ENCODE data around the gene IL36G. TPM values are rescaled to one million over a fixed set of nuclear protein-coding genes. Genes with fewer than 3 reads are reported as not detected.

The IL36G gene
- polyA plus RNA-seq, 2 of the 4 experiments (the other 2 are of a cell fraction): 0.16 TPM; not detected in 1

GRCh38 chr2:112980537-112980936 is 2.7 kb downstream of the IL36G start:
- ATAC-seq: no peak
- Histone ChIP-seq H3K4me1 (no peaks in the 10 kb centered on the region), H3K4me2 (no peak overlapping the region), H3K4me3 (no peak overlapping the region), H3K9me3 (no peaks in the 10 kb centered on the region), H3K27ac (no peak overlapping the region)
- CTCF ChIA-PET: interaction anchor here (1.1 kb wide), 2 partner anchors 18 to 21 kb away, joined by 3 to 4 read pairs; no protein-coding TSS in a partner anchor
- no peak for TF ChIP-seq ESRRA (IDR thresholded peaks at IDR 0.05; ENCODE audit: borderline replicate concordance, low read length)
- TF ChIP-seq EHMT2 (IDR thresholded peaks at IDR 0.05; ENCODE audit: low read depth): no peak
- TF ChIP-seq HOXA7 (CRISPR knock-in tag; IDR thresholded peaks at IDR 0.05): no peak
- TF ChIP-seq POLR2A (IDR thresholded peaks at IDR 0.05; ENCODE audit: low read length): no peak
- TF ChIP-seq FOXS1 (CRISPR knock-in tag; IDR thresholded peaks at IDR 0.05): no peak
- no peak for TF ChIP-seq SREBF2 (IDR thresholded peaks at IDR 0.05)
- no peak for TF ChIP-seq KDM5A (IDR thresholded peaks at IDR 0.05)
- TF ChIP-seq ZFP36 (IDR thresholded peaks at IDR 0.05; ENCODE audit: borderline replicate concordance, partially characterized antibody): no peak
- no peak for TF ChIP-seq NPAS2 (CRISPR knock-in tag; IDR thresholded peaks at IDR 0.05; ENCODE audit: borderline replicate concordance)
- no peak for TF ChIP-seq HEYL (CRISPR knock-in tag; IDR thresholded peaks at IDR 0.05)
- TF ChIP-seq, protein P1, sequence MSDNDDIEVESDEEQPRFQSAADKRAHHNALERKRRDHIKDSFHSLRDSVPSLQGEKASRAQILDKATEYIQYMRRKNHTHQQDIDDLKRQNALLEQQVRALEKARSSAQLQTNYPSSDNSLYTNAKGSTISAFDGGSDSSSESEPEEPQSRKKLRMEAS (IDR thresholded peaks at IDR 0.05): no peak
- no peak for TF ChIP-seq ATOH8 (CRISPR knock-in tag; IDR thresholded peaks at IDR 0.05; ENCODE audit: low read depth)
- FAIRE-seq: no peak
- 0% methylated on average over 1 of the region's 1 CpG for WGBS (ENCODE audit: missing lambda C conversion rate)
- POLR2A ChIA-PET: no interaction called here
- no peak for DNase-seq (ENCODE audit: low read depth in 1 of 2, low spot score in 1 of 2)

- POLR2A ChIA-PET: no interaction called here
- TF ChIP-seq, protein P2, sequence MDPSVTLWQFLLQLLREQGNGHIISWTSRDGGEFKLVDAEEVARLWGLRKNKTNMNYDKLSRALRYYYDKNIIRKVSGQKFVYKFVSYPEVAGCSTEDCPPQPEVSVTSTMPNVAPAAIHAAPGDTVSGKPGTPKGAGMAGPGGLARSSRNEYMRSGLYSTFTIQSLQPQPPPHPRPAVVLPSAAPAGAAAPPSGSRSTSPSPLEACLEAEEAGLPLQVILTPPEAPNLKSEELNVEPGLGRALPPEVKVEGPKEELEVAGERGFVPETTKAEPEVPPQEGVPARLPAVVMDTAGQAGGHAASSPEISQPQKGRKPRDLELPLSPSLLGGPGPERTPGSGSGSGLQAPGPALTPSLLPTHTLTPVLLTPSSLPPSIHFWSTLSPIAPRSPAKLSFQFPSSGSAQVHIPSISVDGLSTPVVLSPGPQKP (IDR thresholded peaks at IDR 0.05; ENCODE audit: low read depth, low read length): no peak
- TF ChIP-seq JUNB (IDR thresholded peaks at IDR 0.05) (no peak), PHF8 (IDR thresholded peaks at IDR 0.05; ENCODE audit: borderline replicate concordance, low read depth) (no peak), EHMT2 (IDR thresholded peaks at IDR 0.05; ENCODE audit: low read depth) (no peak), HDAC2 (IDR thresholded peaks at IDR 0.05) (no peak), CBX2 (IDR thresholded peaks at IDR 0.05; ENCODE audit: borderline replicate concordance, low read depth) (no peak), FOSB (CRISPR knock-in tag; IDR thresholded peaks at IDR 0.05) (no peak), RNF2 (IDR thresholded peaks at IDR 0.05; ENCODE audit: borderline replicate concordance, low read depth) (no peak), ZC3H11A (IDR thresholded peaks at IDR 0.05) (no peak), JUN (IDR thresholded peaks at IDR 0.05) (no peak)
- Histone ChIP-seq H3K4me1 (no peaks in the 10 kb centered on the region), H3K4me2 (no peak overlapping the region), H3K27ac (no peak overlapping the region), H3K9me3 (peaks cover 12% of the 10 kb centered on the region; the same call in 2 of the 3 replicates), H3K4me3 (no peak overlapping the region)
- FAIRE-seq (no peak), DNase-seq (ENCODE audit: low read depth in 1 of 2, low spot score in 1 of 2) (no peak), ATAC-seq (no peak)
- 85% methylated on average over 5 of the region's 5 CpGs for WGBS (ENCODE audit: missing lambda C conversion rate)
- CTCF ChIA-PET: interaction anchor here (0.9 to 1.8 kb wide), 2 partner anchors 9 to 44 kb away, joined by 3 to 4 read pairs; no protein-coding TSS in a partner anchor
Observed at GRCh38 chr2:112985090-112985489, 7.3 kb downstream of the IL36G start.

DNA sequence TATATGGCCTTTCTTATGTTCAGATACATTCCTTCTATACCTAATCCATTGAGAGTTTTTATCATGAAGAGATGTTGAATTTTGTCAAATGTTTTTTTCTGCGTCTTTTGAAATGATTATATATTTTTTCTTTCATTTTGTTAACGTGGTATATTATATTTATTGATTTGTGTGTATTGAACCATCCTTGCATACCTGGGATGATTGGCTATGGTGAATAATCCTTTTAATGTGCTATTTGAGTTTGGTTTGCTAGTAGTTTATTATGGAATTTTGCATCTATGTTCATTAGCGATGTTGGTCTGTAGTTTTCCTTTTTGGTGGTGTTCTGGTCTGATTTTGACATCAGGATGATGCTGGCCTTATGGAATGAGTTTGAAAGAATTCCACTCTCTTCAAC is 11.8 kb downstream of the IL36G start:
- ATAC-seq: no peak
- ChIA-PET POLR2A (no interaction called here), CTCF (no interaction called here)
- H3K4me3 ChIP-seq: no peak overlapping the region
- no peaks in the 10 kb centered on the region for H3K4me1 ChIP-seq
- no peak overlapping the region for H3K27ac ChIP-seq
- H3K4me2 ChIP-seq: no peak overlapping the region
- WGBS (ENCODE audit: missing lambda C conversion rate): 3% methylated on average over 3 of the region's 3 CpGs
- no peak for TF ChIP-seq REST (IDR thresholded peaks at IDR 0.05)
- no peak for TF ChIP-seq MAZ (IDR thresholded peaks at IDR 0.05; ENCODE audit: borderline replicate concordance, low read depth, low read length)
- TF ChIP-seq NPAS2 (CRISPR knock-in tag; IDR thresholded peaks at IDR 0.05; ENCODE audit: borderline replicate concordance): no peak
- no peak for TF ChIP-seq ATOH8 (CRISPR knock-in tag; IDR thresholded peaks at IDR 0.05; ENCODE audit: low read depth)
- no peak for TF ChIP-seq PHF8 (IDR thresholded peaks at IDR 0.05; ENCODE audit: borderline replicate concordance, low read depth)
- TF ChIP-seq NFE2L2 (conservative IDR thresholded peaks at IDR 0.05; ENCODE audit: low read length): no peak
- no peak for TF ChIP-seq CEBPB (IDR thresholded peaks at IDR 0.05)
- TF ChIP-seq, protein P3, sequence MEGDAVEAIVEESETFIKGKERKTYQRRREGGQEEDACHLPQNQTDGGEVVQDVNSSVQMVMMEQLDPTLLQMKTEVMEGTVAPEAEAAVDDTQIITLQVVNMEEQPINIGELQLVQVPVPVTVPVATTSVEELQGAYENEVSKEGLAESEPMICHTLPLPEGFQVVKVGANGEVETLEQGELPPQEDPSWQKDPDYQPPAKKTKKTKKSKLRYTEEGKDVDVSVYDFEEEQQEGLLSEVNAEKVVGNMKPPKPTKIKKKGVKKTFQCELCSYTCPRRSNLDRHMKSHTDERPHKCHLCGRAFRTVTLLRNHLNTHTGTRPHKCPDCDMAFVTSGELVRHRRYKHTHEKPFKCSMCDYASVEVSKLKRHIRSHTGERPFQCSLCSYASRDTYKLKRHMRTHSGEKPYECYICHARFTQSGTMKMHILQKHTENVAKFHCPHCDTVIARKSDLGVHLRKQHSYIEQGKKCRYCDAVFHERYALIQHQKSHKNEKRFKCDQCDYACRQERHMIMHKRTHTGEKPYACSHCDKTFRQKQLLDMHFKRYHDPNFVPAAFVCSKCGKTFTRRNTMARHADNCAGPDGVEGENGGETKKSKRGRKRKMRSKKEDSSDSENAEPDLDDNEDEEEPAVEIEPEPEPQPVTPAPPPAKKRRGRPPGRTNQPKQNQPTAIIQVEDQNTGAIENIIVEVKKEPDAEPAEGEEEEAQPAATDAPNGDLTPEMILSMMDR (IDR thresholded peaks at IDR 0.05): no peak
- no peak for TF ChIP-seq HOXB13 (CRISPR knock-in tag; IDR thresholded peaks at IDR 0.05; ENCODE audit: low read depth)
- peaks cover 12% of the 10 kb centered on the region; the same call in 2 of the 3 replicates for H3K9me3 ChIP-seq
- no peak for DNase-seq (ENCODE audit: low read depth in 1 of 2, low spot score in 1 of 2)
- no peak for FAIRE-seq
